GM12878 (cell line): ENCODE data around the gene ZNF385C. TPM values are rescaled to one million over a fixed set of nuclear protein-coding genes. Genes with fewer than 3 reads are reported as not detected.

Source experiments
- CBX5 ChIP-seq: sonication (generic); IDR thresholded peaks from 2 replicates; pipeline ENCODE4 v1.6.1; 2016; ENCODE audit warnings: low read depth, moderate library complexity, mild to moderate bottlenecking, inconsistent platforms
- EED ChIP-seq: sonication (generic); IDR thresholded peaks from 2 replicates; pipeline ENCODE4 v1.6.1; 2016; ENCODE audit warnings: antibody characterized with exemption, low read depth
- ESRRA ChIP-seq: IDR thresholded peaks from 2 replicates; pipeline ENCODE4 v1.6.1; 2012; ENCODE audit warnings: mild to moderate bottlenecking, low read length, improper control_type of control experiment
- FOS ChIP-seq: IDR thresholded peaks from 3 replicates; pipeline ENCODE4 v1.6.1; 2011; ENCODE audit warnings: borderline replicate concordance; ENCODE audit not compliant: insufficient read length; ENCODE audit errors: extremely low read depth
- HDGF ChIP-seq: fragments of 450-650 bp; IDR thresholded peaks from 2 replicates; pipeline ENCODE4 v1.6.1; 2016; ENCODE audit warnings: antibody characterized with exemption
- RAD51 ChIP-seq: fragments of 450-650 bp; IDR thresholded peaks from 2 replicates; pipeline ENCODE4 v1.6.1; 2016; ENCODE audit warnings: moderate library complexity, mild to moderate bottlenecking, inconsistent platforms
- RELA ChIP-seq: fragments of 450-650 bp; IDR thresholded peaks from 2 replicates; pipeline ENCODE4 v1.8.0; 2014; ENCODE audit warnings: borderline replicate concordance; ENCODE audit not compliant: partially characterized antibody
- SKIL ChIP-seq: fragments of 450-650 bp; IDR thresholded peaks from 2 replicates; pipeline ENCODE4 v1.6.1; 2017; ENCODE audit warnings: mild to moderate bottlenecking, low read depth, inconsistent platforms; ENCODE audit not compliant: poor library complexity, severe bottlenecking
- WRNIP1 ChIP-seq: IDR thresholded peaks from 2 replicates; pipeline ENCODE4 v1.6.1; 2011; ENCODE audit warnings: low read depth, low read length, improper control_type of control experiment, borderline replicate concordance
- ZBTB40 ChIP-seq: fragments of 450-650 bp; IDR thresholded peaks from 2 replicates; pipeline ENCODE4 v1.6.1; 2016; ENCODE audit warnings: mild to moderate bottlenecking, moderate library complexity, borderline replicate concordance
- ZNF687 ChIP-seq: fragments of 450-650 bp; IDR thresholded peaks from 2 replicates; pipeline ENCODE4 v1.6.1; 2017; ENCODE audit warnings: mild to moderate bottlenecking, moderate library complexity
- ZSCAN29 ChIP-seq: fragments of 450-650 bp; IDR thresholded peaks from 2 replicates; pipeline ENCODE4 v1.6.1; 2017; ENCODE audit warnings: mild to moderate bottlenecking, moderate library complexity
- polyA plus RNA-seq, 11 experiments: library from polyadenylated mRNA; depleted of rRNA in 4 of 11; unstranded in 6 of 11; stranded (reverse) in 5 of 11; fragments of >200 nt; fragmentation: Nextera tagmentation in 4 of 11; fragmentation: Illumina TruSeq in 1 of 11; extraction: Ambion mirVana in 4 of 11; extraction: Trizol in 1 of 11; gene quantifications; 1 replicate in 1 of 11; 2 replicates in 10 of 11; pipeline versions ENCODE4 v1.2.1 to v1.2.3, GENCODE V29; 2011 to 2016; ENCODE audit warnings: inconsistent platforms in 2 of 11, missing spikeins in 2 of 11, low read depth in 1 of 11
- total RNA-seq, 4 experiments: library from RNA; depleted of rRNA in 3 of 4; stranded (reverse); fragments of >200 nt in 3 of 4; fragmentation: Illumina TruSeq in 1 of 4; extraction: Trizol in 1 of 4; gene quantifications; 2 replicates each; pipeline versions ENCODE4 v1.2.1 to v1.2.3, GENCODE V29; 2013 to 2021
- TF ChIP-seq, protein P1 (sequence below): IDR thresholded peaks from 2 replicates; pipeline ENCODE4 v1.6.1; 2012; ENCODE audit warnings: low read length, inconsistent platforms

Gene ZNF385C
- total and polyA plus RNA-seq, 10 of the 15 experiments (the other 5 are each of a cell fraction or from before 2014, with no cell fraction given): 0.06 to 0.20 (median 0.07) TPM; not detected in 5

DNA sequence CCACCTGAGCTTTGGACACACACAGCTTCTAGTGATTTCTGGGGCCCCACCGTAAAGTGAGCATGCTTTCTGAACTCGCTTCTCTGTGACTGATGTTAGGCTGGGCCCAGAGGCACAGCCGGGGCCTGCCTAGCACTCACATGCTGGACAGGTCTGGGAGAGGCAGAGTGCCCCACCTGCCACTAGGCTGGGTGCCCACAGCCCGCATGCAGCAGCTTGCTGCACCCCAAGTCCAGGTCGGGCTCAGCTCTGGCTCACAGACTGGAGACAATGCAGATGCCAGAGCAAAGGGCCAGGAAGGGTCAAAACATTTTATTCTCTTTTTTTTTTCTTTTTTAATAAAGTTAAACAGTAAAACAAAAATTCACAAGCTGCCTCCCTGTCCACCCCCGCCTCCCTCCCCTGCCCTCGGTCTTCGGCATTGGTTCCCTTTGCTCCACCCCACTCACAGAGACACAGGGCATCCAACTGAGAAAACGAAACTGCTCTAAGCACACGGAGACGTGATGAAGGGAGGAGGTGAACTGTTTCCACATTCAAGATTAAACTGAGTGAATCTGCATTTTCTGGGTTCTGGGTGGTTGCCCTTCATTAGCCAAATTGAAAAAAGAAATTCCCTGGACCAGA lies 122.0 kb downstream of the ZNF385C start (continued):
- TF ChIP-seq, protein P1, sequence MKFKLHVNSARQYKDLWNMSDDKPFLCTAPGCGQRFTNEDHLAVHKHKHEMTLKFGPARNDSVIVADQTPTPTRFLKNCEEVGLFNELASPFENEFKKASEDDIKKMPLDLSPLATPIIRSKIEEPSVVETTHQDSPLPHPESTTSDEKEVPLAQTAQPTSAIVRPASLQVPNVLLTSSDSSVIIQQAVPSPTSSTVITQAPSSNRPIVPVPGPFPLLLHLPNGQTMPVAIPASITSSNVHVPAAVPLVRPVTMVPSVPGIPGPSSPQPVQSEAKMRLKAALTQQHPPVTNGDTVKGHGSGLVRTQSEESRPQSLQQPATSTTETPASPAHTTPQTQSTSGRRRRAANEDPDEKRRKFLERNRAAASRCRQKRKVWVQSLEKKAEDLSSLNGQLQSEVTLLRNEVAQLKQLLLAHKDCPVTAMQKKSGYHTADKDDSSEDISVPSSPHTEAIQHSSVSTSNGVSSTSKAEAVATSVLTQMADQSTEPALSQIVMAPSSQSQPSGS: no peak
- TF ChIP-seq ZSCAN29 (no peak), SKIL (no peak), RELA (no peak), CBX5 (no peak), WRNIP1 (no peak), FOS (no peak), HDGF (no peak), ZBTB40 (peak; percentile 72; the same call in 1 of the 2 replicates), RAD51 (no peak), EED (no peak), ESRRA (no peak), ZNF687 (0 out of 2 replicates have a peak, but pooled peaks have one; percentile 22)
